Gastroesophageal sphincter (tissue), 4 donors: ENCODE measurements around the gene ANK3. TPM values are rescaled to one million over a fixed set of nuclear protein-coding genes. Genes with fewer than 3 reads are reported as not detected.

Experiments
- ATAC-seq: fragments of 150-250 bp; one replicate; pipeline ENCODE4 v1.9.1; 2016; ENCODE audit warnings: mild to moderate bottlenecking, moderate library complexity
- H3K27ac ChIP-seq, 4 donors: fragments of 200-600 bp; sonication (generic) in 3 of 4; 1 replicate in 3 of 4; 2 replicates in 1 of 4; pipeline ENCODE4 v1.5.1; 2016 to 2019
- H3K27me3 ChIP-seq: fragments of 200-600 bp; sonication (generic); one replicate; pipeline ENCODE4 v1.5.1; 2019
- H3K36me3 ChIP-seq, 2 donors: fragments of 200-600 bp; sonication (generic); one replicate each; pipeline ENCODE4 v1.5.1; 2019; ENCODE audit warnings: control low read depth in 1 of 2
- H3K4me1 ChIP-seq, 3 donors: fragments of 200-600 bp; sonication (generic); 1 replicate in 2 of 3; 2 replicates in 1 of 3; pipeline ENCODE4 v1.5.1; 2016 to 2019; ENCODE audit warnings: control low read depth in 2 of 3
- H3K4me3 ChIP-seq, 2 donors: fragments of 200-600 bp; sonication (generic); one replicate each; pipeline ENCODE4 v1.5.1; 2019; ENCODE audit warnings: mild to moderate bottlenecking in 1 of 2, moderate library complexity in 1 of 2
- H3K9me3 ChIP-seq, 3 donors: fragments of 200-600 bp; sonication (generic); one replicate each; pipeline ENCODE4 v1.5.1; 2017 to 2019; ENCODE audit warnings: control low read depth in 2 of 3
- EP300 ChIP-seq: sonication (generic); formaldehyde crosslinking; IDR thresholded peaks from one replicate; pipeline ENCODE4 v1.6.1; 2017; ENCODE audit warnings: antibody characterized with exemption, mild to moderate bottlenecking
- POLR2A ChIP-seq, 2 donors: fragments of 450-650 bp; IDR thresholded peaks; one replicate each; pipeline ENCODE4 v1.6.1; 2017; ENCODE audit warnings: antibody characterized with exemption in 2 of 2, mild to moderate bottlenecking in 2 of 2, moderate library complexity in 1 of 2
- POLR2AphosphoS5 ChIP-seq: sonication (generic); formaldehyde crosslinking; IDR thresholded peaks from one replicate; pipeline ENCODE4 v1.6.1; 2017; ENCODE audit warnings: antibody characterized with exemption
- WGBS, 2 donors: methylation state at CpG; one replicate each; pipeline ENCODE4 v1.1.5; 2018; ENCODE audit warnings: low coverage in 1 of 2; 5-methylcytosine and 5-hydroxymethylcytosine counted together
- total RNA-seq, 4 donors: library from RNA; depleted of rRNA; stranded (reverse); fragments of >200 nt; gene quantifications; one replicate each; pipeline ENCODE4 v1.1.0, GENCODE V29; 2016
- TF ChIP-seq, protein P1 (sequence below), 4 experiments: fragments of 200-600 bp in 2 of 4; fragments of 450-650 bp in 2 of 4; sonication (generic) in 1 of 4; IDR thresholded peaks; one replicate each; pipeline ENCODE4 v1.5.1; 2017 to 2019; ENCODE audit warnings: antibody characterized with exemption in 4 of 4, mild to moderate bottlenecking in 2 of 4, moderate library complexity in 2 of 4

The ANK3 gene
- total RNA-seq, 4 donors from 2014 or later: 21.1 to 61.5 (median 38.9) TPM

DNA sequence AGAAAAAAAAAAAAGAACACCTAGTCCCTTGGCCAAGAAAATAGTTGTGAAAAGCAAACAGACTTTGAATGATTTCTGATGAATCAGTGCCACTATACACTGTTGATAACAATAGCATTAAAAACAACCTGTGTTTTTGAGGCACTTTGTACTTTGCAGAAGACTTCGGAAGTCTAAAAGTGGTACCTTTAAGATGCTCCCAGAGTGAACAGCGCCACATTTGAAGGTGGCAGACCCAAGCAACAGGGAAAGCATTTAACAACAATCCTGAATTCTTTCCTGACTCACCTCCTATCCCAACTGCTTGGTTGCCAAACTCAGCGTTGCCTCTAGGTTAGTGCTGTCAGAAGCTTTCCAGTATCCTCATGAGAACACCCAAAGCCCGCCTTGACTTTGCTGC lies 380.9 kb downstream of the ANK3 start:
- 80 to 83% methylated on average over 2 to 4 of the region's 4 CpGs for WGBS, 2 donors
- TF ChIP-seq, protein P1, sequence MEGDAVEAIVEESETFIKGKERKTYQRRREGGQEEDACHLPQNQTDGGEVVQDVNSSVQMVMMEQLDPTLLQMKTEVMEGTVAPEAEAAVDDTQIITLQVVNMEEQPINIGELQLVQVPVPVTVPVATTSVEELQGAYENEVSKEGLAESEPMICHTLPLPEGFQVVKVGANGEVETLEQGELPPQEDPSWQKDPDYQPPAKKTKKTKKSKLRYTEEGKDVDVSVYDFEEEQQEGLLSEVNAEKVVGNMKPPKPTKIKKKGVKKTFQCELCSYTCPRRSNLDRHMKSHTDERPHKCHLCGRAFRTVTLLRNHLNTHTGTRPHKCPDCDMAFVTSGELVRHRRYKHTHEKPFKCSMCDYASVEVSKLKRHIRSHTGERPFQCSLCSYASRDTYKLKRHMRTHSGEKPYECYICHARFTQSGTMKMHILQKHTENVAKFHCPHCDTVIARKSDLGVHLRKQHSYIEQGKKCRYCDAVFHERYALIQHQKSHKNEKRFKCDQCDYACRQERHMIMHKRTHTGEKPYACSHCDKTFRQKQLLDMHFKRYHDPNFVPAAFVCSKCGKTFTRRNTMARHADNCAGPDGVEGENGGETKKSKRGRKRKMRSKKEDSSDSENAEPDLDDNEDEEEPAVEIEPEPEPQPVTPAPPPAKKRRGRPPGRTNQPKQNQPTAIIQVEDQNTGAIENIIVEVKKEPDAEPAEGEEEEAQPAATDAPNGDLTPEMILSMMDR (IDR thresholded peaks at IDR 0.05): no peak
- no peak for TF ChIP-seq POLR2A (IDR thresholded peaks at IDR 0.05)
- no peak for TF ChIP-seq POLR2AphosphoS5
- TF ChIP-seq EP300: no peak
- Histone ChIP-seq H3K9me3 (no peaks in the 10 kb centered on the region), H3K36me3 (no peaks in the 10 kb centered on the region), H3K27me3 (no peaks in the 10 kb centered on the region), H3K27ac (no peak overlapping the region), H3K4me1 (no peaks in the 10 kb centered on the region), H3K4me3 (no peak overlapping the region)
- ATAC-seq: no peak

DNA sequence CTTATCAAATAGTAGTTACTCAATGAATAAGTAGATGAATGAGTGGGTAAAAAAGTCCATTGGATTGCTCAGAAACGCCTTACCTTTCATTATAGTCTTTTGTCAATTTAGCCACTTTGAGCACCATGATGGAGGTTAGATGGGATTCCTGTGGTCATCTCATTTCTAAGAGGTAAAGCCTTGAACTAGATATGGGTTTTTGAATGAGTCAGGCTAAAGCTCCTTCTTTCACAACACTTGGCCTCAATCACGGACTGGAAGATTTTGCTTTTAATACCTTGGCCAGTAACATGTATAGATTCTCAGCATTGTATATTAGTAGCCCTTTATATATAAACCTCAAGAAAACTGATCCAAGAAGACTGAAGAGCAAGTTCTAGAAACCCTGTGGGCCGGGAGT lies 383.6 kb downstream of the ANK3 start:
- no peaks in the 10 kb centered on the region for H3K27me3 ChIP-seq
- WGBS, 2 donors: 77 to 96% methylated on average over 3 of the region's 3 CpGs

DNA sequence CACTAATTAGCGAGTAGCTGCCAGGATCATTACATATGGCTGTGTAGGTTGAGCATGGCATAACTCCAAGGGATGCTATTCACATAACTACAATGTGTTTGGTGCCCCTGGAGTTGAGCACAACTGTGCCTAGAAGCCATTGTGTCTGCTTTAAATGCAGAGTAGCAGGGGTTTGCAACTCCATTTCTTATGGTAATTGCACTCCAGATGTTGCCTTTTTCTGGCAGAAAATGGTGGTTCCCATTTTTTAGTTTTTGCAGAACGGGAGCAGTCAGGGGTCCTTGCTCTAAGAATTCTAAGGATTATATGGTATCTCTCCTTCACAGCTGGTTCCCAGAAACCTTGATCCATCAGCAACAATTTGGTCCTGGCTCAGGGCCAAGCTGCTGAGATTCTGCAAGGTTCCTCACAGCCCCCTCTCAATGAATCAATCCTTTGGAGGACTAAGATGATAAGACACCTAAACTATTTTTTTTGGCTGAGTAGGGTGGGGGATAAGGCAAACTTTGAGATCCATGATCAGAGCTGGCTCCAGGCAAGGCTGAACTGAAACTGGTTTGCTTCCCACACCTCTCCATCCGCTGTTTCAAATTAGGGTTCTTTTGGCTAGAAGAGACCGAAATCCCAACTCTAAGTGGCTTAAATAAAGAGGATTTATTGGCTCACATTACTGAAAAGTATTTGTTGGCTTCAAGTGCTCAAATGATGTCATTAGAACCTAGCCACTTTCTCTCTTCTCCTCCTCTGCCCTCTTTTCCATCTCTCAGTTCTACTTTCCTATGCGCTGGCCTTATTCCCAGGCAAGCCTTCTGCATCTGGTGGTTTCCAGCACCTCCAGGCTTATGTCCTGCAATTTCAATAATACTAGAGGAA lies 385.8 kb downstream of the ANK3 start:
- TF ChIP-seq POLR2AphosphoS5 (no peak), EP300 (no peak), POLR2A (IDR thresholded peaks at IDR 0.05) (no peak)
- TF ChIP-seq, protein P1 (IDR thresholded peaks at IDR 0.05): no peak
- no peaks in the 10 kb centered on the region for H3K4me1 ChIP-seq
- H3K27ac ChIP-seq: no peak overlapping the region
- no peak overlapping the region for H3K4me3 ChIP-seq
- ATAC-seq: no peak
- no peaks in the 10 kb centered on the region for H3K9me3 ChIP-seq
- no peaks in the 10 kb centered on the region for H3K36me3 ChIP-seq
- 73 to 80% methylated on average over 4 of the region's 5 CpGs for WGBS, 2 donors
- no peaks in the 10 kb centered on the region for H3K27me3 ChIP-seq

More for the DNA sequence above, 383.6 kb downstream of the ANK3 start:
- TF ChIP-seq EP300: no peak
- no peak for TF ChIP-seq POLR2AphosphoS5
- TF ChIP-seq, protein P1 (IDR thresholded peaks at IDR 0.05): no peak
- TF ChIP-seq POLR2A (IDR thresholded peaks at IDR 0.05): no peak
- Histone ChIP-seq H3K9me3 (no peaks in the 10 kb centered on the region), H3K4me3 (no peak overlapping the region), H3K27ac (no peak overlapping the region), H3K4me1 (no peaks in the 10 kb centered on the region), H3K36me3 (no peaks in the 10 kb centered on the region)
- no peak for ATAC-seq

DNA sequence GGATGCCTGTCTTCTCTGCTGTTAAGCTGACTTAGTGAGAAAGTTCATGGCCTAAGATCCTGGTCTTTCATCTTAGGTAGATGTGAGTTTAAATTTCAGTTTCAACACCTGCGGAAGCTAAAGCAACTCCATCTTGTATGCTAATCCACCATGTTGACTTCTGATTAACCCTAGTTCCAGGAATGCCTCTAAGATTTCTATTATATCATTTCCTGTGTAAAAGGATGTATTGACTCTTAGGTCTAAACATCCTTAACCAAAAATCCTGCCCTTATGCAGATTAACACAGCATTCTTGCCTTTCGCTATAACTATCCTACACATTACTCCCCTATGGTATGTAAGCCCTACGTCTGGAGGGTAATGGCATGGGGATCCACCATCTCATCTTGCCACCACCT lies 388.9 kb downstream of the ANK3 start:
- ATAC-seq: no peak
- TF ChIP-seq EP300 (no peak), POLR2AphosphoS5 (no peak), POLR2A (IDR thresholded peaks at IDR 0.05) (no peak)
- TF ChIP-seq, protein P1 (IDR thresholded peaks at IDR 0.05): no peak
- no peaks in the 10 kb centered on the region for H3K36me3 ChIP-seq
- H3K4me3 ChIP-seq: no peak overlapping the region
- H3K27ac ChIP-seq: no peak overlapping the region
- H3K9me3 ChIP-seq: no peaks in the 10 kb centered on the region
- no peaks in the 10 kb centered on the region for H3K4me1 ChIP-seq
- no peaks in the 10 kb centered on the region for H3K27me3 ChIP-seq
- 89 to 100% methylated on average over 3 of the region's 3 CpGs for WGBS, 2 donors
